A172 (cell line): Measurements from ENCODE around the gene OTOP3. TPM values are rescaled to one million over a fixed set of nuclear protein-coding genes. Genes with fewer than 3 reads are reported as not detected.

Source experiments
- DNase-seq: peaks from one replicate; pipeline ENCODE4 v3.0.0-alpha.2; 2015; ENCODE audit warnings: low spot score
- total RNA-seq: library from RNA; depleted of rRNA; stranded (reverse); fragments of >200 nt; shearing (Covaris generic); gene quantifications from 2 replicates; pipeline ENCODE4 v1.2.3, GENCODE V29; 2014; rRNA removed

Gene OTOP3
- total RNA-seq, 1 experiment from 2014 or later, result not detected

GRCh38 chr17:74986206-74986576, 50.5 kb downstream of the OTOP3 start:
- DNase-seq, result no peak

GRCh38 chr17:74987418-74987908, 51.8 kb downstream of the OTOP3 start, which contains the start of gene CDR2L:
Gene CDR2L (plus strand): TSS chr17:74987632. CDS start chr17:74988044, 412 bp downstream.
- DNase-seq, result peak; percentile 86

DNA sequence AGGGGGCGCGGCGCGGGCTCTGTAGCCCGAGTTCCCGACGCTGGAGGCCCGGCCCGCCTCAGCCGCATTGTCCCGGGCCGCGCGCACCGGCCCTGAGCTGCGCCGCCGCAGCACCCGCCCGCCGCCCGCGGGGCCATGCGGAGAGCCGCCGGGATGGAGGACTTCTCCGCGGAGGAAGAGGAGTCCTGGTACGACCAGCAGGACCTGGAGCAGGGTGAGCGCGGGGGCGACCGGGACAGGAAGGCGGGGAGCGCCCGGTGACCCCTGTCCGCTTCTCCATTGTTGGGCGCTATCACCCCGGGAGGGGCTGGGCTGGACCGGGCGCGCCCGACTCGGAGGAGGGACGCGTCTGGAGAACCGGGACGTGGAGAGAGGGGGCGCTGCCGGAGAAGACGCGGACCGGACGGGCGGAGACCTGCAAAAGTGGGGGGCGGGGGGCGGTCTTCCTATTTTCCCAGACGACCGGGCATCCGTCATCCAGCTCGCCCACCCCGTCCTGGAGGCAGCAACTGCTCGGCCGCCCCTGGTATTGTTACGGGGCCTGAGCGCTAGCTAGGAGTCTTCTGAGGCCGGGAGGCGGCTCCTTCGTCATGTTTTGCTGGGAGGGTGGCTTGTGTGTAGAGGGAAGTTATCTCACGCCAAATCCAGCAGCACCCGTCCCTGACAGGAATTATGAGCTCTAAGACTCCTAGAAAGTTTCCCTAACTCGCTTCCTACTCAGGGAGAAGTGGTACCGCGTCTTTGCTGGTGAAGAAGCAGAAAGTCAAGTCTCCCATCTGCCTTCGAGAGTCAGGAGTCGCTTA, 52.4 kb downstream of the OTOP3 start:
- DNase-seq, result peak; percentile 62

GRCh38 chr17:74990581-74991105, 54.9 kb downstream of the OTOP3 start:
- DNase-seq, result no peak

GRCh38 chr17:74992223-74992622, 56.5 kb downstream of the OTOP3 start:
- DNase-seq, result peak; percentile 11

DNA sequence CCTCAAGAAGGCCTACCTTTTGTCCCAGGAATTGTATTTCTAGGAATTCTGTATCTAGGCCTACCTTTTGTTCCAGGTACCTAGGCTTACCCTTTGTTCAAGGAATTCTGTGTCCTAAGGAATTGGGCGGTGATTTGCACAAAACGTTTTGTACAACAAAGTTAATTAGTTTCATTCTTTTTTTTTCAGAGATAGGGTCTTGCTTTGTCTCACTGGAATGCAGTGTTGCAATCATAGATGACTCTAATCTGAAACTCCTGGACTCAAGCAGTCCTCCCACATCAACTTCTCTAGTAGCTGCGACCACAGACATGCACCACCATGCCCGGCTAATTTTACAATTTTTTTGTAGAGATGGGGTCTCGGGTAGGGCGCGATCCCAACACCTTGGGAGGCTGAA, 58.7 kb downstream of the OTOP3 start:
- DNase-seq, result no peak

- no peak for DNase-seq
These were observed 60.1 kb downstream of the OTOP3 start for GRCh38 chr17:74995847-74996246.

DNA sequence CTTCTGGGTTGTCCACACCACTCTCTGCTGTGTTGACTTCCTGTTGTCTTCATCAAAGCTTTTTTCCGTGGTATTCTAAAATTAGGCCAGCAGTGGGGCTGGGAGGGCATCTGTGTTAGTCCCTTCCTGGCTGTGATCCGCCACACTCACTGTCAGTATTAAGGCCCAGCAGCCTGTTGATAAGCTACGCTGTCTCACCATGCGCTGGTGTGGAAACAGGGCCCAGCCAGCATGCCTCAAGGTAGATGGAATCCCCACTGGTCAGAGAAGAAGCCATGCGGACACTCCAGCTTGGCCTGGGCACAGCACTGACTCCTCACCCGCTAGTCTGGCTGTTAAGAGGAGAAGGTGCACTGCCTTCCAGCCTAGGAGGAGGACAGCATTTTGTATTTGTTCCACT, 63.1 kb downstream of the OTOP3 start:
- DNase-seq, result no peak

GRCh38 chr17:74999523-74999922, 63.8 kb downstream of the OTOP3 start:
- DNase-seq, result no peak

Other genes with a start within 250 kb of the OTOP3 start
- not detected in 2 replicates for gene CD300LF, start 223.0 kb upstream of the OTOP3 start, total RNA-seq
- gene RAB37, start 198.6 kb upstream of the OTOP3 start, total RNA-seq, result 0.05 TPM in 1 of 2 replicates, not detected in the other
- gene NHERF1, start 187.3 kb upstream of the OTOP3 start, total RNA-seq, result 205 and 246 TPM in 2 replicates
- 22.8 and 32.5 TPM in 2 replicates for gene NAT9, start 159.6 kb upstream of the OTOP3 start, total RNA-seq
- gene GRIN2C, start 76.0 kb upstream of the OTOP3 start, total RNA-seq, result 0.05 and 0.69 TPM in 2 replicates
- 35.9 and 44.1 TPM in 2 replicates for gene FDXR, start 62.9 kb upstream of the OTOP3 start, total RNA-seq
- not detected in 2 replicates for gene FADS6, start 42.3 kb upstream of the OTOP3 start, total RNA-seq
- 0.28 TPM in 1 of 2 replicates, not detected in the other for gene USH1G, start 12.6 kb upstream of the OTOP3 start, total RNA-seq
- not detected in 2 replicates for gene OTOP2, start 11.6 kb upstream of the OTOP3 start, total RNA-seq
- gene HID1, start 36.9 kb downstream of the OTOP3 start, total RNA-seq, result 0.65 and 2.7 TPM in 2 replicates
- gene CDR2L, start 51.7 kb downstream of the OTOP3 start, total RNA-seq, result 24.0 and 26.6 TPM in 2 replicates
- 135 TPM in 2 replicates for gene MRPL58, start 76.8 kb downstream of the OTOP3 start, total RNA-seq
- gene ATP5PD, start 111.1 kb downstream of the OTOP3 start, total RNA-seq, result 488 and 584 TPM in 2 replicates
- 25.6 and 25.7 TPM in 2 replicates for gene KCTD2, start 111.3 kb downstream of the OTOP3 start, total RNA-seq
- gene SLC16A5, start 152.1 kb downstream of the OTOP3 start, total RNA-seq, result 0.10 TPM in 1 of 2 replicates, not detected in the other
- 3.2 and 6.0 TPM in 2 replicates for gene ARMC7, start 174.1 kb downstream of the OTOP3 start, total RNA-seq
- gene NT5C, start 195.8 kb downstream of the OTOP3 start, total RNA-seq, result 73.6 and 83.9 TPM in 2 replicates
- 626 and 687 TPM in 2 replicates for gene JPT1, start 218.6 kb downstream of the OTOP3 start, total RNA-seq
- gene SUMO2, start 247.1 kb downstream of the OTOP3 start, total RNA-seq, result 201 and 239 TPM in 2 replicates